HepG2 (cell line): ENCODE measurements around the gene ZSCAN31. TPM values are rescaled to one million over a fixed set of nuclear protein-coding genes. Genes with fewer than 3 reads are reported as not detected.

Source experiments
- ARNT ChIP-seq: fragments of 450-650 bp; IDR thresholded peaks from 2 replicates; pipeline ENCODE4 v1.6.1; 2017
- CREM ChIP-seq, 2 experiments: sonication (generic) in 1 of 2; formaldehyde crosslinking in 1 of 2; IDR thresholded peaks; 2 replicates each; pipeline versions ENCODE4 v1.4.0 to v1.6.1; 2016 to 2020; ENCODE audit warnings: antibody characterized with exemption in 1 of 2, mild to moderate bottlenecking in 1 of 2, missing genetic modification reagents in 1 of 2
- DDIT3 ChIP-seq: sonication (generic); formaldehyde crosslinking; IDR thresholded peaks from 2 replicates; pipeline ENCODE4 v1.4.0; 2020; ENCODE audit warnings: mild to moderate bottlenecking, missing genetic modification reagents
- IKZF5 ChIP-seq: IDR thresholded peaks from 2 replicates; pipeline ENCODE4 v1.6.1; 2018; ENCODE audit warnings: missing genetic modification reagents, mild to moderate bottlenecking, missing compliant biosample characterization
- MAF1 ChIP-seq: sonication (generic); formaldehyde crosslinking; IDR thresholded peaks from 2 replicates; pipeline ENCODE4 v1.5.0; 2020; ENCODE audit warnings: missing genetic modification reagents, borderline replicate concordance
- MLXIP ChIP-seq: sonication (generic); formaldehyde crosslinking; IDR thresholded peaks from 2 replicates; pipeline ENCODE4 v1.9.0; 2021; ENCODE audit warnings: missing genetic modification reagents, borderline replicate concordance
- MXD3 ChIP-seq: IDR thresholded peaks from 2 replicates; pipeline ENCODE4 v1.6.1; 2016; ENCODE audit warnings: mild to moderate bottlenecking, missing biosample characterization, missing genetic modification reagents
- NFAT5 ChIP-seq: sonication (generic); formaldehyde crosslinking; IDR thresholded peaks from 2 replicates; pipeline ENCODE4 v1.4.0; 2020; ENCODE audit warnings: missing genetic modification reagents
- NFYB ChIP-seq: sonication (generic); formaldehyde crosslinking; IDR thresholded peaks from 2 replicates; pipeline ENCODE4 v1.4.0; 2020; ENCODE audit warnings: missing genetic modification reagents
- ZBTB26 ChIP-seq: IDR thresholded peaks from 2 replicates; pipeline ENCODE4 v1.6.1; 2016; ENCODE audit warnings: missing compliant biosample characterization, missing genetic modification reagents, borderline replicate concordance
- ZIK1 ChIP-seq: sonication (generic); formaldehyde crosslinking; IDR thresholded peaks from 2 replicates; pipeline ENCODE4 v1.5.0; 2020; ENCODE audit warnings: mild to moderate bottlenecking, low read depth, missing genetic modification reagents, borderline replicate concordance
- ZNF10 ChIP-seq: sonication (generic); formaldehyde crosslinking; IDR thresholded peaks from 2 replicates; pipeline ENCODE4 v1.4.0; 2020; ENCODE audit warnings: mild to moderate bottlenecking, low read depth, missing genetic modification reagents, borderline replicate concordance
- ZNF33B ChIP-seq: sonication (generic); formaldehyde crosslinking; IDR thresholded peaks from 2 replicates; pipeline ENCODE4 v1.5.1; 2020; ENCODE audit warnings: mild to moderate bottlenecking, missing genetic modification reagents
- ZNF615 ChIP-seq: sonication (generic); formaldehyde crosslinking; IDR thresholded peaks from 2 replicates; pipeline ENCODE4 v1.5.0; 2020; ENCODE audit warnings: mild to moderate bottlenecking, missing genetic modification reagents, borderline replicate concordance
- polyA plus RNA-seq, 8 experiments: library from polyadenylated mRNA; depleted of rRNA in 3 of 8; stranded (reverse) in 7 of 8; unstranded in 1 of 8; fragments of >200 nt; fragmentation: Illumina TruSeq in 4 of 8; extraction: Trizol in 4 of 8; gene quantifications; 2 replicates each; pipeline versions ENCODE4 v1.2.1 to v1.2.3, GENCODE V29; 2011 to 2016; ENCODE audit warnings: low read depth in 4 of 8, missing spikeins in 1 of 8, mixed read lengths in 1 of 8; ENCODE audit not compliant: insufficient read depth in 1 of 8
- total RNA-seq, 5 experiments: library from RNA; depleted of rRNA; stranded (reverse); fragments of >200 nt; fragmentation: Illumina TruSeq; extraction: Trizol; gene quantifications; 2 replicates each; pipeline ENCODE4 v1.2.3, GENCODE V29; 2016; ENCODE audit warnings: low read depth in 1 of 5

The ZSCAN31 gene
- total and polyA plus RNA-seq, 2 of the 13 experiments (the other 11 are each of a cell fraction or from before 2014, with no cell fraction given), result 5.3 to 6.2 TPM

- TF ChIP-seq MLXIP (CRISPR knock-in tag), result no peak
- no peak for TF ChIP-seq CREM (IDR thresholded peaks at IDR 0.05)
- no peak for TF ChIP-seq CREM (CRISPR knock-in tag; IDR thresholded peaks at IDR 0.05)
- no peak; the same call in 1 of the 2 replicates for TF ChIP-seq ZNF33B (CRISPR knock-in tag)
- 0 out of 2 replicates have a peak, but pooled peaks have one; percentile 19 for TF ChIP-seq NFYB (CRISPR knock-in tag)
- TF ChIP-seq ZNF10 (CRISPR knock-in tag), result no peak
- TF ChIP-seq IKZF5 (CRISPR knock-in tag), result peak; percentile 81; the same call in 1 of the 2 replicates
- TF ChIP-seq DDIT3 (CRISPR knock-in tag), result no peak
- TF ChIP-seq MXD3 (CRISPR knock-in tag), result 0 out of 2 replicates have a peak, but pooled peaks have one; percentile 16
- no peak for TF ChIP-seq MAF1 (CRISPR knock-in tag)
- TF ChIP-seq ZNF615 (CRISPR knock-in tag), result no peak
- TF ChIP-seq NFAT5 (CRISPR knock-in tag), result 0 out of 2 replicates have a peak, but pooled peaks have one; percentile 51
- no peak for TF ChIP-seq ARNT
- no peak for TF ChIP-seq ZIK1 (CRISPR knock-in tag)
- TF ChIP-seq ZBTB26 (CRISPR knock-in tag), result no peak
Observed at GRCh38 chr6:28355743-28356665, 20.1 kb upstream of the ZSCAN31 start (continued).
